GM12878 (cell line): ENCODE results near the gene TMEM255B. TPM values are rescaled to one million over a fixed set of nuclear protein-coding genes. Genes with fewer than 3 reads are reported as not detected.

Experiments used
- ATAC-seq: fragments of 200-7000 bp; cut with Tn5 transposase; 3 replicates; pipeline ENCODE4 v1.9.1; 2020; ENCODE audit warnings: mild to moderate bottlenecking, moderate library complexity
- BruUV-seq: library from RNA; stranded (reverse); fragments of 400-500 nt; replicated peaks from 2 replicates; lab custom pipeline; 2021; lab: Mats Ljungman, UMichigan
- CTCF ChIA-PET: fragments of 300-600 bp; sonication (Branson Sonifier 250); formaldehyde crosslinking; extraction: SDS; loops from one replicate; lab custom pipeline; 2021; ENCODE audit warnings: inconsistent platforms; lab: Yijun Ruan, JAX
- POLR2A ChIA-PET: fragments of 350-600 bp; formaldehyde crosslinking; extraction: SDS; loops from one replicate; lab custom pipeline; 2021; ENCODE audit warnings: inconsistent platforms; lab: Charles Lee
- RAD21 ChIA-PET: fragments of 300-600 bp; sonication (Branson Sonifier 250); formaldehyde crosslinking; loops from one replicate; lab custom pipeline; 2023; ENCODE audit warnings: antibody characterized with exemption; ENCODE audit not compliant: unreplicated experiment; lab: Charles Lee
- SMC1A ChIA-PET: fragments of 300-600 bp; sonication (Branson Sonifier 250); formaldehyde crosslinking; loops from one replicate; lab custom pipeline; 2023; ENCODE audit not compliant: unreplicated experiment, uncharacterized antibody; lab: Charles Lee
- DNase-seq: peaks from one replicate; pipeline ENCODE4 v3.0.0-alpha.2; 2011; ENCODE audit warnings: low read depth, low spot score
- FAIRE-seq: peaks from 3 replicates; lab custom pipeline; 2011; peaks lifted over from hg19 to GRCh38; lab: Jason Lieb, UNC
- H2AFZ ChIP-seq: 2 replicates; pipeline ENCODE4 v1.6.0; 2011; ENCODE audit warnings: low read depth, low read length, control low read depth; ENCODE audit not compliant: control insufficient read depth
- H3K27ac ChIP-seq: 2 replicates; pipeline ENCODE4 v1.5.1; 2011; ENCODE audit warnings: control low read depth; ENCODE audit not compliant: control insufficient read depth, insufficient read depth
- H3K27me3 ChIP-seq, 2 experiments: replicated peaks in 1 of 2; 2 replicates each; pipeline versions ENCODE4 v1.6.0 to v1.6.1; 2011; ENCODE audit warnings: low read length in 1 of 2; ENCODE audit not compliant: control insufficient read depth in 2 of 2, insufficient read depth in 2 of 2
- H3K36me3 ChIP-seq, 2 experiments: 2 replicates each; pipeline ENCODE4 v1.5.1; 2011; ENCODE audit warnings: low read length in 1 of 2; ENCODE audit not compliant: control insufficient read depth in 2 of 2, insufficient read depth in 2 of 2
- H3K4me1 ChIP-seq: 2 replicates; pipeline ENCODE4 v1.6.1; 2011; ENCODE audit warnings: mild to moderate bottlenecking, low read length, moderate library complexity, mixed read lengths; ENCODE audit not compliant: control insufficient read depth, insufficient read depth
- H3K4me2 ChIP-seq: 2 replicates; pipeline ENCODE4 v1.6.0; 2011; ENCODE audit warnings: control low read depth; ENCODE audit not compliant: control insufficient read depth, insufficient read depth
- H3K4me3 ChIP-seq: fragments of 200-600 bp; sonication (generic); 2 replicates; pipeline ENCODE4 v1.5.1; 2016
- H3K79me2 ChIP-seq: 2 replicates; pipeline ENCODE4 v1.6.0; 2011; ENCODE audit warnings: low read length; ENCODE audit not compliant: control insufficient read depth, insufficient read depth
- H3K9ac ChIP-seq: 2 replicates; pipeline ENCODE4 v1.8.0; 2011; ENCODE audit warnings: low read length, control low read depth, mixed read lengths; ENCODE audit not compliant: control insufficient read depth, insufficient read depth
- H3K9me3 ChIP-seq: replicated peaks from 3 replicates; pipeline ENCODE4 v1.5.1; 2011; ENCODE audit warnings: mild to moderate bottlenecking, low read length; ENCODE audit not compliant: control insufficient read depth, insufficient read depth
- H4K20me1 ChIP-seq: 2 replicates; pipeline ENCODE4 v1.6.0; 2011; ENCODE audit not compliant: control insufficient read depth, insufficient read depth
- EED ChIP-seq: sonication (generic); IDR thresholded peaks from 2 replicates; pipeline ENCODE4 v1.6.1; 2016; ENCODE audit warnings: antibody characterized with exemption, low read depth
- MYB ChIP-seq: fragments of 150-350 bp; IDR thresholded peaks from 2 replicates; pipeline ENCODE4 v1.6.1; 2014; ENCODE audit warnings: mild to moderate bottlenecking, low read depth, low read length, borderline replicate concordance
- NFIC ChIP-seq: IDR thresholded peaks from 2 replicates; pipeline ENCODE4 v1.6.1; 2012; ENCODE audit warnings: low read depth, mild to moderate bottlenecking, inconsistent platforms, low read length, moderate library complexity
- POLR2AphosphoS5 ChIP-seq: IDR thresholded peaks from 2 replicates; pipeline ENCODE4 v1.6.1; 2011; ENCODE audit warnings: mild to moderate bottlenecking, low read length, inconsistent platforms
- RB1 ChIP-seq: fragments of 450-650 bp; formaldehyde crosslinking; IDR thresholded peaks from 2 replicates; pipeline ENCODE4 v1.6.1; 2017; ENCODE audit warnings: mild to moderate bottlenecking, borderline replicate concordance
- SMAD5 ChIP-seq: IDR thresholded peaks from 2 replicates; pipeline ENCODE4 v1.6.1; 2016; ENCODE audit warnings: antibody characterized with exemption, low read depth
- SREBF1 ChIP-seq: IDR thresholded peaks from 2 replicates; pipeline ENCODE4 v1.6.1; 2012; ENCODE audit warnings: mild to moderate bottlenecking, low read length
- SREBF2 ChIP-seq: IDR thresholded peaks from 2 replicates; pipeline ENCODE4 v1.6.1; 2012; ENCODE audit warnings: mild to moderate bottlenecking, low read length
- ZNF622 ChIP-seq: fragments of 450-650 bp; IDR thresholded peaks from 2 replicates; pipeline ENCODE4 v1.6.1; 2017; ENCODE audit warnings: mild to moderate bottlenecking, inconsistent platforms
- WGBS: methylation state at CpG from one replicate; pipeline ENCODE4 v1.1.6; 2016; ENCODE audit warnings: low lambda C conversion rate; ENCODE audit not compliant: insufficient replicate concordance, insufficient coverage; ENCODE audit errors: missing lambda C conversion rate; 5-methylcytosine and 5-hydroxymethylcytosine counted together
- in situ Hi-C: fragments of 300-500 bp; cut with MboI; formaldehyde crosslinking; loops from 9 replicates; pipeline ENCODE4 v1.14.3; 2018; ENCODE audit warnings: mixed read lengths
- intact Hi-C: fragments of 100-400 bp; cut with micrococcal nuclease; formaldehyde crosslinking; loops from one replicate; pipeline ENCODE4 v1.14.2; 2022; ENCODE audit not compliant: unreplicated experiment
- polyA plus RNA-seq, 11 experiments: library from polyadenylated mRNA; depleted of rRNA in 4 of 11; unstranded in 6 of 11; stranded (reverse) in 5 of 11; fragments of >200 nt; fragmentation: Nextera tagmentation in 4 of 11; fragmentation: Illumina TruSeq in 1 of 11; extraction: Ambion mirVana in 4 of 11; extraction: Trizol in 1 of 11; gene quantifications; 1 replicate in 1 of 11; 2 replicates in 10 of 11; pipeline versions ENCODE4 v1.2.1 to v1.2.3, GENCODE V29; 2011 to 2016; ENCODE audit warnings: inconsistent platforms in 2 of 11, missing spikeins in 2 of 11, low read depth in 1 of 11
- total RNA-seq, 4 experiments: library from RNA; depleted of rRNA in 3 of 4; stranded (reverse); fragments of >200 nt in 3 of 4; fragmentation: Illumina TruSeq in 1 of 4; extraction: Trizol in 1 of 4; gene quantifications; 2 replicates each; pipeline versions ENCODE4 v1.2.1 to v1.2.3, GENCODE V29; 2013 to 2021
- TF ChIP-seq, protein P1 (sequence below): IDR thresholded peaks from 2 replicates; pipeline ENCODE4 v1.6.1; 2012; ENCODE audit warnings: low read depth, low read length, improper control_type of control experiment
- TF ChIP-seq, protein P2 (sequence below): fragments of 150-350 bp; IDR thresholded peaks from 2 replicates; pipeline ENCODE4 v1.6.1; 2014; ENCODE audit warnings: mild to moderate bottlenecking, low read depth, low read length
- TF ChIP-seq, protein P3 (sequence below): fragments of 450-650 bp; IDR thresholded peaks from 2 replicates; pipeline ENCODE4 v1.6.1; 2018; ENCODE audit warnings: mild to moderate bottlenecking, low read depth, moderate library complexity; ENCODE audit not compliant: partially characterized antibody
- TF ChIP-seq, protein P4 (sequence below): fragments of 450-650 bp; IDR thresholded peaks from 2 replicates; pipeline ENCODE4 v1.6.1; 2018; ENCODE audit warnings: borderline replicate concordance, mild to moderate bottlenecking; ENCODE audit not compliant: partially characterized antibody
- TF ChIP-seq, protein P5 (sequence below): fragments of 450-650 bp; IDR thresholded peaks from 2 replicates; pipeline ENCODE4 v1.6.1; 2017; ENCODE audit warnings: mild to moderate bottlenecking, low read depth, inconsistent platforms; ENCODE audit not compliant: poor library complexity, severe bottlenecking

Gene TMEM255B
- total and polyA plus RNA-seq, 10 of the 15 experiments (the other 5 are each of a cell fraction or from before 2014, with no cell fraction given) = 0.04 to 0.62 (median 0.13) TPM; not detected in 3

DNA sequence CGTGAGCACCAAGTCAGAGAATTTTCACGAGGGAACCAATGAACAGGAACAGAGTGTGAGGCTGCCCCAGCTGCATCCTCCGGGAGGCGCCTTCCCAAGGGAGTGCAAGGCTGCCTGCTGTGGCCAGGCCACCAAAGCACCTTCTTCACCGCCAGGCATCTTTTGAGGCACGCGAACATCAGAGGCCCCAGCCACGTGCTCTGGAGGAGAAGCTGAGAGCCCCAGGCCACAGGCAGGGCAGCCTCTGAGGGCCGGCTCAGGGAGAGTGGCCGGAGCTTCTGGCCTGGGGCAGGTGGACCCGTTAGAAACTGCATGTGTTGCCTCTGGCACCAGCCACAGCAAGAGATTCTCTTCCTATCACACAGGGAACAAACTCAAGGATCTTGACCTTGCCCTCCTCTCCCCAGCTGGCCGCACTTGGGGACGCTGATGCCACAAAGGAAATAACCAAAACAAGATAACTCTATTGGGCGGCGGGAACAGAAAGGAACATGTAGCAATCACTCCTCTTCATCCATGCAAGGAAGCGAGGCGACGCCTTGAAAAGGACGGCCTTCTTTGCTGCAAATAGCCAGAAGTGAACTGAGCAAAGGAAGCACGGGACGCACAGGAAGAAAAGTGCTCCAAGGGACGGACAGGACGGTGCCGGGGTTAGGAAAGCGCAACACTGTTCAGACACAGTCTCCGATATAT lies 85.0 kb downstream of the TMEM255B start:
- Histone ChIP-seq H3K4me1 (no peaks in the 10 kb centered on the region), H3K27me3 (no peaks in the 10 kb centered on the region), H3K9me3 (no peaks in the 10 kb centered on the region), H3K9ac (no peak overlapping the region), H3K4me3 (no peak overlapping the region), H3K79me2 (no peaks in the 10 kb centered on the region), H3K27ac (no peak overlapping the region), H3K36me3 (no peaks in the 10 kb centered on the region), H3K4me2 (no peak overlapping the region), H4K20me1 (no peaks in the 10 kb centered on the region), H2AFZ (no peak overlapping the region)
- WGBS = 55% methylated on average over 26 of the region's 26 CpGs
- POLR2A ChIA-PET = no interaction called here
- CTCF ChIA-PET = no interaction called here
- intact Hi-C loops (no loop called here), in situ Hi-C loops (no loop called here)
- SMC1A ChIA-PET = no interaction called here
- no TSS peak for BruUV-seq
- RAD21 ChIA-PET = no interaction called here
- no peak for FAIRE-seq
- no peak for ATAC-seq
- no peak for DNase-seq
- TF ChIP-seq RB1 (no peak), SREBF2 (no peak), MYB (no peak), SREBF1 (no peak), ZNF622 (no peak), EED (no peak), SMAD5 (no peak), NFIC (no peak), POLR2AphosphoS5 (no peak)
- TF ChIP-seq, protein P1, sequence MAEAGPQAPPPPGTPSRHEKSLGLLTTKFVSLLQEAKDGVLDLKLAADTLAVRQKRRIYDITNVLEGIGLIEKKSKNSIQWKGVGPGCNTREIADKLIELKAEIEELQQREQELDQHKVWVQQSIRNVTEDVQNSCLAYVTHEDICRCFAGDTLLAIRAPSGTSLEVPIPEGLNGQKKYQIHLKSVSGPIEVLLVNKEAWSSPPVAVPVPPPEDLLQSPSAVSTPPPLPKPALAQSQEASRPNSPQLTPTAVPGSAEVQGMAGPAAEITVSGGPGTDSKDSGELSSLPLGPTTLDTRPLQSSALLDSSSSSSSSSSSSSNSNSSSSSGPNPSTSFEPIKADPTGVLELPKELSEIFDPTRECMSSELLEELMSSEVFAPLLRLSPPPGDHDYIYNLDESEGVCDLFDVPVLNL = no peak
- TF ChIP-seq, protein P2, sequence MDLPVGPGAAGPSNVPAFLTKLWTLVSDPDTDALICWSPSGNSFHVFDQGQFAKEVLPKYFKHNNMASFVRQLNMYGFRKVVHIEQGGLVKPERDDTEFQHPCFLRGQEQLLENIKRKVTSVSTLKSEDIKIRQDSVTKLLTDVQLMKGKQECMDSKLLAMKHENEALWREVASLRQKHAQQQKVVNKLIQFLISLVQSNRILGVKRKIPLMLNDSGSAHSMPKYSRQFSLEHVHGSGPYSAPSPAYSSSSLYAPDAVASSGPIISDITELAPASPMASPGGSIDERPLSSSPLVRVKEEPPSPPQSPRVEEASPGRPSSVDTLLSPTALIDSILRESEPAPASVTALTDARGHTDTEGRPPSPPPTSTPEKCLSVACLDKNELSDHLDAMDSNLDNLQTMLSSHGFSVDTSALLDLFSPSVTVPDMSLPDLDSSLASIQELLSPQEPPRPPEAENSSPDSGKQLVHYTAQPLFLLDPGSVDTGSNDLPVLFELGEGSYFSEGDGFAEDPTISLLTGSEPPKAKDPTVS = no peak
- TF ChIP-seq, protein P3, sequence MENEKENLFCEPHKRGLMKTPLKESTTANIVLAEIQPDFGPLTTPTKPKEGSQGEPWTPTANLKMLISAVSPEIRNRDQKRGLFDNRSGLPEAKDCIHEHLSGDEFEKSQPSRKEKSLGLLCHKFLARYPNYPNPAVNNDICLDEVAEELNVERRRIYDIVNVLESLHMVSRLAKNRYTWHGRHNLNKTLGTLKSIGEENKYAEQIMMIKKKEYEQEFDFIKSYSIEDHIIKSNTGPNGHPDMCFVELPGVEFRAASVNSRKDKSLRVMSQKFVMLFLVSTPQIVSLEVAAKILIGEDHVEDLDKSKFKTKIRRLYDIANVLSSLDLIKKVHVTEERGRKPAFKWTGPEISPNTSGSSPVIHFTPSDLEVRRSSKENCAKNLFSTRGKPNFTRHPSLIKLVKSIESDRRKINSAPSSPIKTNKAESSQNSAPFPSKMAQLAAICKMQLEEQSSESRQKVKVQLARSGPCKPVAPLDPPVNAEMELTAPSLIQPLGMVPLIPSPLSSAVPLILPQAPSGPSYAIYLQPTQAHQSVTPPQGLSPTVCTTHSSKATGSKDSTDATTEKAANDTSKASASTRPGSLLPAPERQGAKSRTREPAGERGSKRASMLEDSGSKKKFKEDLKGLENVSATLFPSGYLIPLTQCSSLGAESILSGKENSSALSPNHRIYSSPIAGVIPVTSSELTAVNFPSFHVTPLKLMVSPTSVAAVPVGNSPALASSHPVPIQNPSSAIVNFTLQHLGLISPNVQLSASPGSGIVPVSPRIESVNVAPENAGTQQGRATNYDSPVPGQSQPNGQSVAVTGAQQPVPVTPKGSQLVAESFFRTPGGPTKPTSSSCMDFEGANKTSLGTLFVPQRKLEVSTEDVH = no peak
- TF ChIP-seq, protein P4, sequence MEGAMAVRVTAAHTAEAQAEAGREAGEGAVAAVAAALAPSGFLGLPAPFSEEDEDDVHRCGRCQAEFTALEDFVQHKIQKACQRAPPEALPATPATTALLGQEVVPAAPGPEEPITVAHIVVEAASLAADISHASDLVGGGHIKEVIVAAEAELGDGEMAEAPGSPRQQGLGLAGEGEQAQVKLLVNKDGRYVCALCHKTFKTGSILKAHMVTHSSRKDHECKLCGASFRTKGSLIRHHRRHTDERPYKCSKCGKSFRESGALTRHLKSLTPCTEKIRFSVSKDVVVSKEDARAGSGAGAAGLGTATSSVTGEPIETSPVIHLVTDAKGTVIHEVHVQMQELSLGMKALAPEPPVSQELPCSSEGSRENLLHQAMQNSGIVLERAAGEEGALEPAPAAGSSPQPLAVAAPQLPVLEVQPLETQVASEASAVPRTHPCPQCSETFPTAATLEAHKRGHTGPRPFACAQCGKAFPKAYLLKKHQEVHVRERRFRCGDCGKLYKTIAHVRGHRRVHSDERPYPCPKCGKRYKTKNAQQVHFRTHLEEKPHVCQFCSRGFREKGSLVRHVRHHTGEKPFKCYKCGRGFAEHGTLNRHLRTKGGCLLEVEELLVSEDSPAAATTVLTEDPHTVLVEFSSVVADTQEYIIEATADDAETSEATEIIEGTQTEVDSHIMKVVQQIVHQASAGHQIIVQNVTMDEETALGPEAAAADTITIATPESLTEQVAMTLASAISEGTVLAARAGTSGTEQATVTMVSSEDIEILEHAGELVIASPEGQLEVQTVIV = no peak
- TF ChIP-seq, protein P5, sequence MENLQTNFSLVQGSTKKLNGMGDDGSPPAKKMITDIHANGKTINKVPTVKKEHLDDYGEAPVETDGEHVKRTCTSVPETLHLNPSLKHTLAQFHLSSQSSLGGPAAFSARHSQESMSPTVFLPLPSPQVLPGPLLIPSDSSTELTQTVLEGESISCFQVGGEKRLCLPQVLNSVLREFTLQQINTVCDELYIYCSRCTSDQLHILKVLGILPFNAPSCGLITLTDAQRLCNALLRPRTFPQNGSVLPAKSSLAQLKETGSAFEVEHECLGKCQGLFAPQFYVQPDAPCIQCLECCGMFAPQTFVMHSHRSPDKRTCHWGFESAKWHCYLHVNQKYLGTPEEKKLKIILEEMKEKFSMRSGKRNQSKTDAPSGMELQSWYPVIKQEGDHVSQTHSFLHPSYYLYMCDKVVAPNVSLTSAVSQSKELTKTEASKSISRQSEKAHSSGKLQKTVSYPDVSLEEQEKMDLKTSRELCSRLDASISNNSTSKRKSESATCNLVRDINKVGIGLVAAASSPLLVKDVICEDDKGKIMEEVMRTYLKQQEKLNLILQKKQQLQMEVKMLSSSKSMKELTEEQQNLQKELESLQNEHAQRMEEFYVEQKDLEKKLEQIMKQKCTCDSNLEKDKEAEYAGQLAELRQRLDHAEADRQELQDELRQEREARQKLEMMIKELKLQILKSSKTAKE = no peak
